ENCODE measurements around the gene FEV.

The FEV gene

GRCh38 chr2:218985021-218985324 lies at the start of gene FEV:
FEV (minus strand) TSS chr2:218985184; CDS start chr2:218985075, 109 bp downstream.
- DNase-seq = no peak
- Histone ChIP-seq H3K9ac (ENCODE audit: low read length) (no peak within 1 kb of the TSS), H3K79me2 (ENCODE audit: low read length) (no peaks in the 10 kb centered on the region), H3K36me3 (replicated peaks; ENCODE audit: insufficient read depth, low read length) (no peaks in the 10 kb centered on the region), H3F3A (ENCODE audit: insufficient read depth, low read length) (no peaks in the 10 kb centered on the region), H3K9me2 (replicated peaks; ENCODE audit: insufficient read depth, low read length) (no peaks in the 10 kb centered on the region), H3K27ac (ENCODE audit: low read length) (no peak within 1 kb of the TSS), H3K4me3 (ENCODE audit: low read length) (no peak within 1 kb of the TSS), H3K9me3 (replicated peaks; ENCODE audit: insufficient read depth, low read length) (no peaks in the 10 kb centered on the region), H2AFZ (ENCODE audit: low read length) (no peak within 1 kb of the TSS), H3K4me2 (ENCODE audit: low read depth, low read length) (no peak within 1 kb of the TSS), H4K20me1 (ENCODE audit: insufficient read depth, low read length) (no peaks in the 10 kb centered on the region), H3K27me3 (replicated peaks; ENCODE audit: insufficient read depth, low read length) (peaks cover 88% of the 10 kb centered on the region), H3K4me1 (ENCODE audit: low read length) (peaks cover 5% of the 10 kb centered on the region; the same call in 1 of the 2 replicates)
- no peak for TF ChIP-seq EZH2phosphoT487 (IDR thresholded peaks at IDR 0.05; ENCODE audit: low read length)
- TF ChIP-seq EZH2 (optimal IDR thresholded peaks at IDR 0.05; ENCODE audit: low read depth, low read length) = peak; percentile 11
- TF ChIP-seq CTCF (IDR thresholded peaks at IDR 0.05; ENCODE audit: low read length) = no peak

- H3K9me3 ChIP-seq (replicated peaks; ENCODE audit: insufficient read depth, low read length) = no peaks in the 10 kb centered on the region
- no peak for DNase-seq
- no peak overlapping the region for H3K27ac ChIP-seq (ENCODE audit: low read length)
- no peak overlapping the region for H3K9ac ChIP-seq (ENCODE audit: low read length)
- H3K36me3 ChIP-seq (replicated peaks; ENCODE audit: insufficient read depth, low read length) = no peaks in the 10 kb centered on the region
- H2AFZ ChIP-seq (ENCODE audit: low read length) = no peak overlapping the region
- H3K79me2 ChIP-seq (ENCODE audit: low read length) = no peaks in the 10 kb centered on the region
- H3K4me3 ChIP-seq (ENCODE audit: low read length) = no peak overlapping the region
- no peak overlapping the region for H3K4me2 ChIP-seq (ENCODE audit: low read depth, low read length)
- no peaks in the 10 kb centered on the region for H3K9me2 ChIP-seq (replicated peaks; ENCODE audit: insufficient read depth, low read length)
- no peaks in the 10 kb centered on the region for H3K4me1 ChIP-seq (ENCODE audit: low read length)
- H3K27me3 ChIP-seq (replicated peaks; ENCODE audit: insufficient read depth, low read length) = peaks cover 84% of the 10 kb centered on the region
- no peaks in the 10 kb centered on the region for H4K20me1 ChIP-seq (ENCODE audit: insufficient read depth, low read length)
- H3F3A ChIP-seq (ENCODE audit: insufficient read depth, low read length) = no peaks in the 10 kb centered on the region
- TF ChIP-seq CTCF (IDR thresholded peaks at IDR 0.05; ENCODE audit: low read length) (no peak), EZH2phosphoT487 (IDR thresholded peaks at IDR 0.05; ENCODE audit: low read length) (no peak), EZH2 (optimal IDR thresholded peaks at IDR 0.05; ENCODE audit: low read depth, low read length) (no peak)
Measured at GRCh38 chr2:219032051-219032745, 47.2 kb upstream of the FEV start.

DNA sequence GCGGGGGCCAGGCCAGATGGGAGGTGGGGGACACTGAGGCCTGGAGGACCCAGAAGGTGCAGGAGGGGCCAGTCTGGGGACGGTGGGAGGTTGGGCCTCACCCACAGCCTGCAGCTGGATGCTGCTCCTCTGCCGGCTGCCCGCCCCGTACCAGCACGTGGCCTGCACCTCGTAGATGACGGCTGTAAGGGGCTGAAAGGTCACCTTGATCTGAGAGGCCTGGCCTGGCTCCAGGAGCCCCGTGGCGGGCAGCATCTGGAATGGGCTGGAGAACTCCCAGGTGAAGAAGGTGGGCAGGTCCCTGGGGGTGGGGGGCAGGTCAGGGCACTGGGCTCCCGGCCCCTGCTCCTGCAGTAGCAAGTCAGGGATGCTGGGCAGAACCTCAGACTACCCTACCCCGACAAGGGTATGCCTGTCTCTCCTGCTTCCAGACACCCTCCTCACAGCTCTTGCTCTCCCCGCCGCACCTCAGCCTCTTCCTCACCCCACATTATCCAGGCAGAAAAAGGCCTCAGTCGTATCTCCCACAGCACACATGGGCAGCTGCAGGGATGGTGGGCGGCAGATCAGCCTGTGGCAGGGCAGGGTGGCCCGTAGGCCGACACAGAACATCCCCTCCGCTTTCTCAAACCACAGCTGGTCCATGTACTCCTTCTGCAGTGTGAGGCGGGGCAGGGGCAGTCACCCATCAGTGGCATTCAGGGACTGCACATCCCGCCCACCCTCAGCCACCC lies 46.2 kb upstream of the FEV start:
- Histone ChIP-seq H3K4me2 (ENCODE audit: low read depth, low read length) (no peak overlapping the region), H3K9ac (ENCODE audit: low read length) (no peak overlapping the region), H3K9me3 (replicated peaks; ENCODE audit: insufficient read depth, low read length) (no peaks in the 10 kb centered on the region), H3K4me3 (ENCODE audit: low read length) (no peak overlapping the region), H2AFZ (ENCODE audit: low read length) (no peak overlapping the region), H3K27me3 (replicated peaks; ENCODE audit: insufficient read depth, low read length) (peaks cover 86% of the 10 kb centered on the region), H3K79me2 (ENCODE audit: low read length) (no peaks in the 10 kb centered on the region), H3K27ac (ENCODE audit: low read length) (no peak overlapping the region), H3K36me3 (replicated peaks; ENCODE audit: insufficient read depth, low read length) (no peaks in the 10 kb centered on the region), H3F3A (ENCODE audit: insufficient read depth, low read length) (no peaks in the 10 kb centered on the region), H3K4me1 (ENCODE audit: low read length) (no peaks in the 10 kb centered on the region), H3K9me2 (replicated peaks; ENCODE audit: insufficient read depth, low read length) (no peaks in the 10 kb centered on the region), H4K20me1 (ENCODE audit: insufficient read depth, low read length) (no peaks in the 10 kb centered on the region)
- DNase-seq = no peak
- no peak for TF ChIP-seq CTCF (IDR thresholded peaks at IDR 0.05; ENCODE audit: low read length)
- TF ChIP-seq EZH2 (optimal IDR thresholded peaks at IDR 0.05; ENCODE audit: low read depth, low read length) = no peak
- no peak for TF ChIP-seq EZH2phosphoT487 (IDR thresholded peaks at IDR 0.05; ENCODE audit: low read length)
